IPS-NIHi11 (cell line): Measurements from ENCODE around the gene ZBTB33.

Source experiments
- DNase-seq: peaks from one replicate; pipeline ENCODE4 v3.0.0; 2012; ENCODE audit warnings: mixed read lengths, low spot score

The ZBTB33 gene

GRCh38 chrX:120305531-120306141 lies 55.0 kb downstream of the ZBTB33 start:
- DNase-seq = no peak

- DNase-seq = no peak
Measured at GRCh38 chrX:120306630-120307029, 56.0 kb downstream of the ZBTB33 start.
